ENCODE results near the gene KCTD6.

KCTD6 gene

DNA sequence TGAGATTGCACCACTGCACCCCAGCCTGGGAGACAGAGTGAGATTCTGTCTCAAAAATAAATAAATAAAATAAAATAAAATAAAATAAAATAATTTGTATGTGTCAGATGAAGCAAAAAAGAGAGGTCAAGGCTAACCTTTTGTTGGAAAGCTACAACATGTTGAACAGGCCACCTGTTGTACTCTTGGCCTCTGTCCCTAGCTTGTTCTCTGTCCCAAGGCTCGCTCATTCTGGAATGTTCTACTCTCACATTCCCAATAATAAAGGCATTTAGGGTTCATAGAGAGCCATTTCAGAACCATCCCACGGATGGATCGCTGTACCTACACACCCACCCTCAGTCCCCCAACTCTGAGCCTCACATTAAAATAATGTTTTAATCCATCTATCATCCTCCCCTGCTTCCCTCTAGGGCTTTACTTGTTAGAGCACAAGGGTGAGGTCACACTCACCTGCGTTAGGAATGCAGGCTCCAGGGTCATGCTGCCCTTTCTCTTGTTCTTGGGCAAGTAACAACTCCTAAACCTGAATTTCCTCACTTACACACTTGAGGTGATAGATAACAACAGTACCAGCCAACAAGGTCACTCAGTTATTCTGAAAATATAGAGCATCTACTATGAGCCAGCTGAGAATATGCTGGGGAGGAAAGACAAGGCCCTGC is 24.9 kb upstream of the KCTD6 start:
- TF ChIP-seq ZFX (IDR thresholded peaks at IDR 0.05; ENCODE audit: borderline replicate concordance) (no peak), CTCF (IDR thresholded peaks at IDR 0.05) (no peak)
- H3K27ac ChIP-seq: no peak overlapping the region

- TF ChIP-seq ZFX (IDR thresholded peaks at IDR 0.05; ENCODE audit: borderline replicate concordance) (no peak), CTCF (IDR thresholded peaks at IDR 0.05) (no peak)
- no peak overlapping the region for H3K27ac ChIP-seq
Measured at GRCh38 chr3:58469096-58469495, 22.8 kb upstream of the KCTD6 start.

- H3K27ac ChIP-seq: peak overlapping the region; percentile 48
Measured at GRCh38 chr3:58470363-58471024, 21.4 kb upstream of the KCTD6 start.

DNA sequence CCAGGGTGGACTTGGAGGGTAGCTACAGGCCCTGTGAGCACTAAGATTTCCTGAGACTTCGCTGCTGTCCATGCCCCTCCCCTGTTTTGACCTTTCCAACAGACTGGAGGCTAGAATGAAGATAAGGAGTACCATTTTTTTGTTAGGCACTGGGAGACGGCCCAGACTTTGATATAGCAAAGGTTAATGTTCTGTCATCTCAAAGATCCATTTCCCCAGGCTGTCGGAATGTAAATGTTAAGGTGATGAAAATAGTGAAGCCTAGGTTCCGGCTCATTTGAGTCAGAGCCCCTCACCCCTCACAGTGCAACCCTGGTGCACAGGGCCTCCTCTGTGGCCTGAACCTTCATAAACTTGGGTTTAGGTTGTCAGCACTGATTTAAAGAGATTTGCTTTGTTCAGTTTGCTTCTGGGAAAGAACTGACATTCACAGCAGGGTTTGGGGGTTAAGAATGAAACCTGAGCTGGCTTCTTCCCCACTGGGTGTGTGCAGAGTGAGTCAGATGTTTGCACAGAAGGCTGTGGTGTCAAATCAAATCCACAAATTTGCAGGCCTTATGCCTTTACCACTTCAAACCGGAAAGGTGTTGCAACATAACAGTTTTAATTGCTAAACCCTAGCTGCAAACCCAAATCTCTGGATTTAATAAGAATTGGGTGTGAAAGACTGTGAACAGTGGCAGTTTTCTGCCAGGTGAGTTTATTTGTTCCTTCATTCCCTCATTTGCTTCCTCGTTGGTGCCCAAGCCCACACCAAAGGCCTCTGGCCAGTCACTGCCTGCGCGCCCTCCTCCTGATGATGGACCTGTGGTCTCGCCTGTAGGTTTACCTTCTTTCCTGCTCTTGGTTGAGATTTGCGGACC is 20.6 kb upstream of the KCTD6 start:
- no peak for TF ChIP-seq ZFX (IDR thresholded peaks at IDR 0.05; ENCODE audit: borderline replicate concordance)
- no peak for TF ChIP-seq CTCF (IDR thresholded peaks at IDR 0.05)
- peak overlapping the region; percentile 48 for H3K27ac ChIP-seq

More at GRCh38 chr3:58470363-58471024, 21.4 kb upstream of the KCTD6 start:
- TF ChIP-seq CTCF (IDR thresholded peaks at IDR 0.05) (no peak), ZFX (IDR thresholded peaks at IDR 0.05; ENCODE audit: borderline replicate concordance) (no peak)

- TF ChIP-seq CTCF (IDR thresholded peaks at IDR 0.05) (no peak), ZFX (IDR thresholded peaks at IDR 0.05; ENCODE audit: borderline replicate concordance) (no peak)
- no peak overlapping the region for H3K27ac ChIP-seq
Measured at GRCh38 chr3:58473275-58473674, 18.6 kb upstream of the KCTD6 start.

DNA sequence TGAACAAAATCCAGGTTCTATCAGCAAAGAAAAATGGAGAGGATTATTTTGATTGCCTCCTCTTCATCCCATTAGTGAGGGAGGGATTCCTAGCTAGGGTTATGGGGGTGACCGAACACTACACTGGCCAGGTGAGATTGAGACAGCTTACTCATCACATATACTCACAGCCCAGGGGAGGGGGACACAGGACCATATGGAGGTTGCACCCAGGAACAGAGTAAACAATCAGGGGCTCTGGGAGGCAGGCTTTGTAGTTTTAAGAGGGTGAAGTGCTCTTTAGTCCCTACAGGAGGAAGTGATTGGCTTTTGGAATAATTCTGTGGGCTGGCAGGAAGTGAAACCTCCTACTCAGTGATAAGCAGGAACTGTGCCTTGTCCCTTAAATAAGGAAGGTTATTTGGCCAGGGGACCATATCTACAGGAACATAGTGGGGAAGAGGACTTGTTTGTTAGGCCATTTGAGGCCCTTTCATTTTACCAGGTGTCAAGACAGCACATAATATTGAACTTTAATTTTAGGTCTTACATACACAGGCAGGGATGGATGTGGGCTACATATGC is 17.5 kb upstream of the KCTD6 start:
- TF ChIP-seq CTCF (IDR thresholded peaks at IDR 0.05): no peak
- TF ChIP-seq ZFX (IDR thresholded peaks at IDR 0.05; ENCODE audit: borderline replicate concordance): no peak
- H3K27ac ChIP-seq: no peak overlapping the region

All from 22Rv1 (cell line).